ENCODE results near the gene PRSS27.
A peak's percentile ranks its signal among the peaks of the same experiment; 100 is the strongest.

PRSS27 gene

GRCh38 chr16:2761886-2762583 is 42.0 kb upstream of the PRSS27 start:
- peaks cover 100% of the 10 kb centered on the region for H3K36me3 ChIP-seq (ENCODE audit: insufficient read depth, low read depth, low read length)
- peaks cover 31% of the 10 kb centered on the region for H3K9me3 ChIP-seq (ENCODE audit: insufficient read depth, low read depth, low read length)
- no peak overlapping the region for H3K9ac ChIP-seq (ENCODE audit: low read depth, low read length)
- H3K27me3 ChIP-seq (ENCODE audit: insufficient read depth, low read length), result no peaks in the 10 kb centered on the region
- no peak overlapping the region for H3K4me3 ChIP-seq (ENCODE audit: low read length)
- H3K27ac ChIP-seq (ENCODE audit: low read length), result no peak overlapping the region
- H3K4me1 ChIP-seq (ENCODE audit: insufficient read depth, low read length), result no peaks in the 10 kb centered on the region

GRCh38 chr16:2761472-2761871 is 41.4 kb upstream of the PRSS27 start:
- no peaks in the 10 kb centered on the region for H3K27me3 ChIP-seq (ENCODE audit: insufficient read depth, low read length)
- no peak overlapping the region for H3K9ac ChIP-seq (ENCODE audit: low read depth, low read length)
- H3K27ac ChIP-seq (ENCODE audit: low read length), result no peak overlapping the region
- H3K9me3 ChIP-seq (ENCODE audit: insufficient read depth, low read depth, low read length), result peaks cover 31% of the 10 kb centered on the region
- H3K36me3 ChIP-seq (ENCODE audit: insufficient read depth, low read depth, low read length), result peaks cover 100% of the 10 kb centered on the region
- no peaks in the 10 kb centered on the region for H3K4me1 ChIP-seq (ENCODE audit: insufficient read depth, low read length)
- H3K4me3 ChIP-seq (ENCODE audit: low read length), result no peak overlapping the region

GRCh38 chr16:2757344-2757743 is 37.3 kb upstream of the PRSS27 start:
- Histone ChIP-seq H3K27ac (ENCODE audit: low read length) (no peak overlapping the region), H3K9ac (ENCODE audit: low read depth, low read length) (no peak overlapping the region), H3K4me1 (ENCODE audit: insufficient read depth, low read length) (peaks cover 7% of the 10 kb centered on the region), H3K9me3 (ENCODE audit: insufficient read depth, low read depth, low read length) (peaks cover 17% of the 10 kb centered on the region), H3K27me3 (ENCODE audit: insufficient read depth, low read length) (no peaks in the 10 kb centered on the region), H3K36me3 (ENCODE audit: insufficient read depth, low read depth, low read length) (peaks cover 77% of the 10 kb centered on the region), H3K4me3 (ENCODE audit: low read length) (no peak overlapping the region)

GRCh38 chr16:2756288-2757015 is 36.4 kb upstream of the PRSS27 start:
- Histone ChIP-seq H3K36me3 (ENCODE audit: insufficient read depth, low read depth, low read length) (peaks cover 69% of the 10 kb centered on the region), H3K9ac (ENCODE audit: low read depth, low read length) (no peak overlapping the region), H3K27ac (ENCODE audit: low read length) (no peak overlapping the region), H3K4me1 (ENCODE audit: insufficient read depth, low read length) (peaks cover 8% of the 10 kb centered on the region), H3K4me3 (ENCODE audit: low read length) (no peak overlapping the region), H3K27me3 (ENCODE audit: insufficient read depth, low read length) (no peaks in the 10 kb centered on the region), H3K9me3 (ENCODE audit: insufficient read depth, low read depth, low read length) (peaks cover 9% of the 10 kb centered on the region; the same call in 1 of the 2 replicates)

GRCh38 chr16:2755158-2755557 is 35.1 kb upstream of the PRSS27 start:
- H3K9ac ChIP-seq (ENCODE audit: low read depth, low read length), result peak overlapping the region; percentile 98; the same call in 1 of the 2 replicates
- H3K4me1 ChIP-seq (ENCODE audit: insufficient read depth, low read length), result peaks cover 9% of the 10 kb centered on the region
- peaks cover 56% of the 10 kb centered on the region for H3K36me3 ChIP-seq (ENCODE audit: insufficient read depth, low read depth, low read length)
- H3K9me3 ChIP-seq (ENCODE audit: insufficient read depth, low read depth, low read length), result no peaks in the 10 kb centered on the region
- H3K27ac ChIP-seq (ENCODE audit: low read length), result no peak overlapping the region
- peak overlapping the region; percentile 87 for H3K4me3 ChIP-seq (ENCODE audit: low read length)
- no peaks in the 10 kb centered on the region for H3K27me3 ChIP-seq (ENCODE audit: insufficient read depth, low read length)

- Histone ChIP-seq H3K4me3 (ENCODE audit: low read length) (peak overlapping the region; percentile 87), H3K4me1 (ENCODE audit: insufficient read depth, low read length) (peaks cover 9% of the 10 kb centered on the region), H3K9ac (ENCODE audit: low read depth, low read length) (peak overlapping the region; percentile 98), H3K27ac (ENCODE audit: low read length) (peak overlapping the region; percentile 75), H3K9me3 (ENCODE audit: insufficient read depth, low read depth, low read length) (no peaks in the 10 kb centered on the region), H3K27me3 (ENCODE audit: insufficient read depth, low read length) (no peaks in the 10 kb centered on the region), H3K36me3 (ENCODE audit: insufficient read depth, low read depth, low read length) (peaks cover 41% of the 10 kb centered on the region)
These were observed 33.7 kb upstream of the PRSS27 start for GRCh38 chr16:2753733-2754020.

- Histone ChIP-seq H3K9me3 (ENCODE audit: insufficient read depth, low read depth, low read length) (no peaks in the 10 kb centered on the region), H3K4me1 (ENCODE audit: insufficient read depth, low read length) (peaks cover 9% of the 10 kb centered on the region), H3K36me3 (ENCODE audit: insufficient read depth, low read depth, low read length) (peaks cover 35% of the 10 kb centered on the region), H3K27ac (ENCODE audit: low read length) (peak overlapping the region; percentile 75), H3K4me3 (ENCODE audit: low read length) (peak overlapping the region; percentile 87), H3K27me3 (ENCODE audit: insufficient read depth, low read length) (no peaks in the 10 kb centered on the region), H3K9ac (ENCODE audit: low read depth, low read length) (peak overlapping the region; percentile 98)
These were observed 33.1 kb upstream of the PRSS27 start for GRCh38 chr16:2752850-2753732.

- Histone ChIP-seq H3K4me1 (ENCODE audit: insufficient read depth, low read length) (peaks cover 9% of the 10 kb centered on the region), H3K36me3 (ENCODE audit: insufficient read depth, low read depth, low read length) (peaks cover 26% of the 10 kb centered on the region), H3K27me3 (ENCODE audit: insufficient read depth, low read length) (no peaks in the 10 kb centered on the region), H3K9me3 (ENCODE audit: insufficient read depth, low read depth, low read length) (no peaks in the 10 kb centered on the region), H3K9ac (ENCODE audit: low read depth, low read length) (peak within 1 kb of the TSS; percentile 98), H3K4me3 (ENCODE audit: low read length) (peak within 1 kb of the TSS; percentile 87), H3K27ac (ENCODE audit: low read length) (peak within 1 kb of the TSS; percentile 100)
These were observed 32.2 kb upstream of the PRSS27 start, which contains the start of gene SRRM2 for GRCh38 chr16:2752035-2752849. Gene SRRM2, plus strand, starts transcription at chr16:2752638. Its CDS starts 3,727 bp downstream, at chr16:2756365.

GRCh38 chr16:2751577-2752034 is 31.6 kb upstream of the PRSS27 start:
- peaks cover 20% of the 10 kb centered on the region; the same call in 1 of the 2 replicates for H3K36me3 ChIP-seq (ENCODE audit: insufficient read depth, low read depth, low read length)
- H3K4me1 ChIP-seq (ENCODE audit: insufficient read depth, low read length), result peaks cover 9% of the 10 kb centered on the region
- peak overlapping the region; percentile 98 for H3K9ac ChIP-seq (ENCODE audit: low read depth, low read length)
- H3K9me3 ChIP-seq (ENCODE audit: insufficient read depth, low read depth, low read length), result no peaks in the 10 kb centered on the region
- H3K4me3 ChIP-seq (ENCODE audit: low read length), result peak overlapping the region; percentile 87
- peak overlapping the region; percentile 100 for H3K27ac ChIP-seq (ENCODE audit: low read length)
- H3K27me3 ChIP-seq (ENCODE audit: insufficient read depth, low read length), result no peaks in the 10 kb centered on the region

GRCh38 chr16:2749936-2750335 is 29.9 kb upstream of the PRSS27 start:
- H3K27ac ChIP-seq (ENCODE audit: low read length), result no peak overlapping the region
- no peaks in the 10 kb centered on the region for H3K9me3 ChIP-seq (ENCODE audit: insufficient read depth, low read depth, low read length)
- H3K4me3 ChIP-seq (ENCODE audit: low read length), result no peak overlapping the region
- no peak overlapping the region for H3K9ac ChIP-seq (ENCODE audit: low read depth, low read length)
- H3K36me3 ChIP-seq (ENCODE audit: insufficient read depth, low read depth, low read length), result peaks cover 5% of the 10 kb centered on the region; the same call in 1 of the 2 replicates
- H3K27me3 ChIP-seq (ENCODE audit: insufficient read depth, low read length), result no peaks in the 10 kb centered on the region
- H3K4me1 ChIP-seq (ENCODE audit: insufficient read depth, low read length), result peaks cover 8% of the 10 kb centered on the region

GRCh38 chr16:2749476-2749875 is 29.5 kb upstream of the PRSS27 start:
- H3K27ac ChIP-seq (ENCODE audit: low read length), result no peak overlapping the region
- H3K9ac ChIP-seq (ENCODE audit: low read depth, low read length), result no peak overlapping the region
- H3K36me3 ChIP-seq (ENCODE audit: insufficient read depth, low read depth, low read length), result peaks cover 5% of the 10 kb centered on the region; the same call in 1 of the 2 replicates
- no peak overlapping the region for H3K4me3 ChIP-seq (ENCODE audit: low read length)
- H3K27me3 ChIP-seq (ENCODE audit: insufficient read depth, low read length), result no peaks in the 10 kb centered on the region
- H3K4me1 ChIP-seq (ENCODE audit: insufficient read depth, low read length), result peaks cover 3% of the 10 kb centered on the region; the same call in 1 of the 2 replicates
- no peaks in the 10 kb centered on the region for H3K9me3 ChIP-seq (ENCODE audit: insufficient read depth, low read depth, low read length)
